ENCODE measurements around the gene DOK3. TPM values are rescaled to one million over a fixed set of nuclear protein-coding genes. Genes with fewer than 3 reads are reported as not detected.

DOK3 gene
- total and polyA plus RNA-seq, 2 donors (not counting 3 experiments of a cell fraction or from before 2014, with no cell fraction given): 4.8 to 5.3 TPM

GRCh38 chr5:177453852-177454396 is 55.7 kb downstream of the DOK3 start:
- dilution Hi-C loops (cut with MboI; ENCODE audit: extremely low pct_ligation_motif_present, low sequenced_read_pairs) (no loop called here), intact Hi-C loops (cut with micrococcal nuclease) (loop anchor here (1.0 to 2.0 kb wide), 7 partner anchors 8 to 340 kb away; partner anchors contain the start of genes GRK6 and PRR7)
- no peak for DNase-seq (ENCODE audit: low read depth, low spot score)
- no peaks in the 10 kb centered on the region for H3K9me3 ChIP-seq (replicated peaks; ENCODE audit: control insufficient read depth, insufficient read depth, low read length)
- BruUV-seq (replicated peaks): no TSS peak
- peak overlapping the region; percentile 80 for H3K9ac ChIP-seq (replicated peaks; ENCODE audit: extremely low read depth, insufficient read depth, low read length)
- FAIRE-seq: peak; percentile 42
- peak overlapping the region in 2 of 3 experiments; percentile 12 to 26 for H3K4me3 ChIP-seq (replicated peaks in 1 of 3; ENCODE audit: insufficient read depth in 1 of 3, low read depth in 1 of 3, low read length in 3 of 3)
- peaks cover 7 to 18% of the 10 kb centered on the region in 2 experiments for H3K36me3 ChIP-seq (ENCODE audit: control insufficient read depth in 2 of 2, extremely low read depth in 1 of 2, insufficient read depth in 2 of 2, low read length in 2 of 2)
- ChIA-PET POLR2A (interaction anchor here (1.0 to 2.5 kb wide), 3 partner anchors 46 to 64 kb away, joined by 3 to 12 read pairs (median 7); no protein-coding TSS in a partner anchor), CTCF (interaction anchor here (1.0 to 13.5 kb wide), 27 partner anchors 7 to 340 kb away, joined by 3 to 288 read pairs (median 6); partner anchors contain the start of genes DBN1, F12, GRK6 and PFN3)
- H3K9me1 ChIP-seq (replicated peaks; ENCODE audit: control insufficient read depth, extremely low read depth, insufficient read depth, low read length): no peaks in the 10 kb centered on the region
- H3K27me3 ChIP-seq (ENCODE audit: control insufficient read depth in 2 of 2, insufficient read depth in 2 of 2, low read length in 2 of 2): no peaks in the 10 kb centered on the region
- TF ChIP-seq POLR2A (IDR thresholded peaks at IDR 0.05; ENCODE audit: low read depth, low read length) (no peak), MYC (IDR thresholded peaks at IDR 0.05; ENCODE audit: low read depth, low read length) (no peak), JUN (IDR thresholded peaks at IDR 0.05; ENCODE audit: borderline replicate concordance, insufficient read depth, insufficient read length, low read depth) (no peak), MAX (IDR thresholded peaks at IDR 0.05; ENCODE audit: insufficient read depth, insufficient read length) (no peak), POLR2AphosphoS5 (IDR thresholded peaks at IDR 0.05; ENCODE audit: insufficient read depth, low read depth, low read length) (no peak), GATA2 (IDR thresholded peaks at IDR 0.05; ENCODE audit: insufficient read depth, insufficient read length, low read depth, low read length) (no peak), FOS (IDR thresholded peaks at IDR 0.05; ENCODE audit: borderline replicate concordance, insufficient read depth, low read length) (no peak), EZH2 (IDR thresholded peaks at IDR 0.05; ENCODE audit: borderline replicate concordance, low read depth, low read length, severe bottlenecking) (no peak)
- TF ChIP-seq, protein P1, sequence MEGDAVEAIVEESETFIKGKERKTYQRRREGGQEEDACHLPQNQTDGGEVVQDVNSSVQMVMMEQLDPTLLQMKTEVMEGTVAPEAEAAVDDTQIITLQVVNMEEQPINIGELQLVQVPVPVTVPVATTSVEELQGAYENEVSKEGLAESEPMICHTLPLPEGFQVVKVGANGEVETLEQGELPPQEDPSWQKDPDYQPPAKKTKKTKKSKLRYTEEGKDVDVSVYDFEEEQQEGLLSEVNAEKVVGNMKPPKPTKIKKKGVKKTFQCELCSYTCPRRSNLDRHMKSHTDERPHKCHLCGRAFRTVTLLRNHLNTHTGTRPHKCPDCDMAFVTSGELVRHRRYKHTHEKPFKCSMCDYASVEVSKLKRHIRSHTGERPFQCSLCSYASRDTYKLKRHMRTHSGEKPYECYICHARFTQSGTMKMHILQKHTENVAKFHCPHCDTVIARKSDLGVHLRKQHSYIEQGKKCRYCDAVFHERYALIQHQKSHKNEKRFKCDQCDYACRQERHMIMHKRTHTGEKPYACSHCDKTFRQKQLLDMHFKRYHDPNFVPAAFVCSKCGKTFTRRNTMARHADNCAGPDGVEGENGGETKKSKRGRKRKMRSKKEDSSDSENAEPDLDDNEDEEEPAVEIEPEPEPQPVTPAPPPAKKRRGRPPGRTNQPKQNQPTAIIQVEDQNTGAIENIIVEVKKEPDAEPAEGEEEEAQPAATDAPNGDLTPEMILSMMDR (IDR thresholded peaks at IDR 0.05; ENCODE audit: extremely low read depth in 1 of 2, insufficient read depth in 1 of 2, low read depth in 1 of 2, low read length in 2 of 2): no peak
- peaks cover 28% of the 10 kb centered on the region for H3K4me1 ChIP-seq (ENCODE audit: control insufficient read depth, extremely low read depth, insufficient read depth, low read length)
- H3K79me2 ChIP-seq (ENCODE audit: control insufficient read depth, insufficient read depth, low read length): no peaks in the 10 kb centered on the region
- H3K27ac ChIP-seq (ENCODE audit: insufficient read depth, low read depth, low read length): peak overlapping the region; percentile 77
- peak overlapping the region; percentile 11 for H2AFZ ChIP-seq (ENCODE audit: low read depth, low read length)
- peak overlapping the region; percentile 61 for H3K4me2 ChIP-seq (ENCODE audit: insufficient read depth, low read length)
- no peaks in the 10 kb centered on the region for H4K20me1 ChIP-seq (replicated peaks; ENCODE audit: control insufficient read depth, extremely low read depth, insufficient read depth, low read length)
